Fibroblast of lung (primary cell): ENCODE data around the gene LIG1. TPM values are rescaled to one million over a fixed set of nuclear protein-coding genes. Genes with fewer than 3 reads are reported as not detected.

Experiments
- DNase-seq, 2 donors: peaks; one replicate each; pipeline versions ENCODE4 v3.0.0 to v3.0.0-alpha.2; 2010; ENCODE audit warnings: low read depth in 2 of 2
- H2AFZ ChIP-seq: 2 replicates; pipeline ENCODE4 v1.5.1; 2012; ENCODE audit warnings: low read length, control low read depth, inconsistent platforms
- H3K27ac ChIP-seq: 2 replicates; pipeline ENCODE4 v1.5.1; 2011; ENCODE audit warnings: low read length, control low read depth; ENCODE audit not compliant: insufficient read depth
- H3K27me3 ChIP-seq: 2 replicates; pipeline ENCODE4 v1.5.1; 2011; ENCODE audit warnings: mild to moderate bottlenecking, low read length; ENCODE audit not compliant: control insufficient read depth, insufficient read depth
- H3K36me3 ChIP-seq: 2 replicates; pipeline ENCODE4 v1.5.1; 2011; ENCODE audit warnings: low read length; ENCODE audit not compliant: control insufficient read depth, insufficient read depth
- H3K4me1 ChIP-seq: 2 replicates; pipeline ENCODE4 v1.5.1; 2011; ENCODE audit warnings: low read length; ENCODE audit not compliant: control insufficient read depth, insufficient read depth; ENCODE audit errors: extremely low read depth
- H3K4me2 ChIP-seq: 2 replicates; pipeline ENCODE4 v1.5.1; 2011; ENCODE audit warnings: low read length, control low read depth; ENCODE audit not compliant: insufficient read depth; ENCODE audit errors: extremely low read depth
- H3K4me3 ChIP-seq, 4 experiments: fragments of 200-600 bp in 1 of 4; sonication (generic) in 1 of 4; replicated peaks in 1 of 4; 2 replicates each; pipeline ENCODE4 v1.5.1; 2011 to 2016; ENCODE audit warnings: low read length in 4 of 4, low read depth in 3 of 4, mild to moderate bottlenecking in 3 of 4, control low read depth in 2 of 4, inconsistent platforms in 1 of 4, mixed read lengths in 1 of 4; ENCODE audit not compliant: insufficient read depth in 1 of 4; ENCODE audit errors: control extremely low read depth in 1 of 4
- H3K79me2 ChIP-seq: 2 replicates; pipeline ENCODE4 v1.5.1; 2012; ENCODE audit warnings: mild to moderate bottlenecking, low read length, inconsistent platforms; ENCODE audit not compliant: control insufficient read depth, insufficient read depth
- H3K9ac ChIP-seq: 2 replicates; pipeline ENCODE4 v1.5.1; 2011; ENCODE audit warnings: mild to moderate bottlenecking, low read length, control low read depth; ENCODE audit not compliant: insufficient read depth
- H3K9me3 ChIP-seq: 2 replicates; pipeline ENCODE4 v1.5.1; 2012; ENCODE audit warnings: low read depth, low read length; ENCODE audit not compliant: control insufficient read depth, insufficient read depth
- H4K20me1 ChIP-seq: 2 replicates; pipeline ENCODE4 v1.5.1; 2011; ENCODE audit warnings: low read length; ENCODE audit not compliant: control insufficient read depth, insufficient read depth; ENCODE audit errors: extremely low read depth
- CTCF ChIP-seq, 2 donors: IDR thresholded peaks in 1 of 2; conservative IDR thresholded peaks in 1 of 2; 1 replicate in 1 of 2; 2 replicates in 1 of 2; pipeline ENCODE4 v1.5.1; 2011 to 2012; ENCODE audit warnings: low read length in 2 of 2, control low read depth in 1 of 2, inconsistent platforms in 1 of 2, low read depth in 1 of 2, mild to moderate bottlenecking in 1 of 2
- EZH2 ChIP-seq: IDR thresholded peaks from 2 replicates; pipeline ENCODE4 v1.5.1; 2012; ENCODE audit warnings: low read length, control low read depth, mild to moderate bottlenecking; ENCODE audit errors: missing control alignments
- polyA plus RNA-seq, 2 donors: library from polyadenylated mRNA; depleted of rRNA in 1 of 2; stranded (reverse) in 1 of 2; unstranded in 1 of 2; fragments of >200 nt; gene quantifications; 2 replicates each; pipeline ENCODE4 v1.2.1, GENCODE V29; 2011 to 2012; ENCODE audit warnings: missing spikeins in 1 of 2
- total RNA-seq: library from RNA; depleted of rRNA; stranded (reverse); fragments of >200 nt; gene quantifications from 2 replicates; pipeline ENCODE4 v1.2.1, GENCODE V29; 2014

LIG1 gene
- total and polyA plus RNA-seq, 2 donors (not counting 1 experiment from before 2014, with no cell fraction given): 10.6 TPM

- H4K20me1 ChIP-seq: no peaks in the 10 kb centered on the region
- H3K27ac ChIP-seq: no peak overlapping the region
- no peak for TF ChIP-seq EZH2
- TF ChIP-seq CTCF (conservative IDR thresholded peaks at IDR 0.05 in 1 of 2, IDR thresholded peaks at IDR 0.05 in 1 of 2; ENCODE audit: low read depth in 1 of 2, low read length in 2 of 2): no peak
- no peaks in the 10 kb centered on the region for H3K9me3 ChIP-seq
- H3K27me3 ChIP-seq: no peaks in the 10 kb centered on the region
- DNase-seq: no peak
- H3K4me1 ChIP-seq: peaks cover 2% of the 10 kb centered on the region
- H3K79me2 ChIP-seq: no peaks in the 10 kb centered on the region
- no peaks in the 10 kb centered on the region for H3K36me3 ChIP-seq
- no peak overlapping the region for H3K4me2 ChIP-seq
- no peak overlapping the region for H3K4me3 ChIP-seq
- H2AFZ ChIP-seq: no peak overlapping the region
- no peak overlapping the region for H3K9ac ChIP-seq
These were observed 26.2 kb upstream of the LIG1 start for GRCh38 chr19:48196321-48196763.

- DNase-seq: no peak
- TF ChIP-seq EZH2 (no peak), CTCF (conservative IDR thresholded peaks at IDR 0.05 in 1 of 2, IDR thresholded peaks at IDR 0.05 in 1 of 2; ENCODE audit: low read depth in 1 of 2, low read length in 2 of 2) (no peak)
- no peaks in the 10 kb centered on the region for H4K20me1 ChIP-seq
- no peak overlapping the region for H3K27ac ChIP-seq
- H3K4me3 ChIP-seq: no peak overlapping the region
- no peak overlapping the region for H3K9ac ChIP-seq
- H3K27me3 ChIP-seq: no peaks in the 10 kb centered on the region
- H3K4me2 ChIP-seq: no peak overlapping the region
- H3K79me2 ChIP-seq: no peaks in the 10 kb centered on the region
- H3K4me1 ChIP-seq: peaks cover 2% of the 10 kb centered on the region
- H3K9me3 ChIP-seq: no peaks in the 10 kb centered on the region
- no peak overlapping the region for H2AFZ ChIP-seq
- H3K36me3 ChIP-seq: no peaks in the 10 kb centered on the region
These were observed 25.0 kb upstream of the LIG1 start for GRCh38 chr19:48194844-48195830.

GRCh38 chr19:48194041-48194843, 24.1 kb upstream of the LIG1 start:
- no peak overlapping the region for H3K27ac ChIP-seq
- H3K4me2 ChIP-seq: no peak overlapping the region
- no peak overlapping the region for H2AFZ ChIP-seq
- peaks cover 2% of the 10 kb centered on the region for H3K4me1 ChIP-seq
- H3K9ac ChIP-seq: no peak overlapping the region
- H3K79me2 ChIP-seq: no peaks in the 10 kb centered on the region
- no peak for DNase-seq
- H3K27me3 ChIP-seq: no peaks in the 10 kb centered on the region
- H3K36me3 ChIP-seq: no peaks in the 10 kb centered on the region
- H3K9me3 ChIP-seq: no peaks in the 10 kb centered on the region
- no peaks in the 10 kb centered on the region for H4K20me1 ChIP-seq
- TF ChIP-seq CTCF (conservative IDR thresholded peaks at IDR 0.05 in 1 of 2, IDR thresholded peaks at IDR 0.05 in 1 of 2; ENCODE audit: low read depth in 1 of 2, low read length in 2 of 2) (peak; percentile 37 to 59), EZH2 (no peak)
- no peak overlapping the region for H3K4me3 ChIP-seq
